ENCODE data around the gene MLN.
A peak's percentile ranks its signal among the peaks of the same experiment; 100 is the strongest.

MLN gene

DNA sequence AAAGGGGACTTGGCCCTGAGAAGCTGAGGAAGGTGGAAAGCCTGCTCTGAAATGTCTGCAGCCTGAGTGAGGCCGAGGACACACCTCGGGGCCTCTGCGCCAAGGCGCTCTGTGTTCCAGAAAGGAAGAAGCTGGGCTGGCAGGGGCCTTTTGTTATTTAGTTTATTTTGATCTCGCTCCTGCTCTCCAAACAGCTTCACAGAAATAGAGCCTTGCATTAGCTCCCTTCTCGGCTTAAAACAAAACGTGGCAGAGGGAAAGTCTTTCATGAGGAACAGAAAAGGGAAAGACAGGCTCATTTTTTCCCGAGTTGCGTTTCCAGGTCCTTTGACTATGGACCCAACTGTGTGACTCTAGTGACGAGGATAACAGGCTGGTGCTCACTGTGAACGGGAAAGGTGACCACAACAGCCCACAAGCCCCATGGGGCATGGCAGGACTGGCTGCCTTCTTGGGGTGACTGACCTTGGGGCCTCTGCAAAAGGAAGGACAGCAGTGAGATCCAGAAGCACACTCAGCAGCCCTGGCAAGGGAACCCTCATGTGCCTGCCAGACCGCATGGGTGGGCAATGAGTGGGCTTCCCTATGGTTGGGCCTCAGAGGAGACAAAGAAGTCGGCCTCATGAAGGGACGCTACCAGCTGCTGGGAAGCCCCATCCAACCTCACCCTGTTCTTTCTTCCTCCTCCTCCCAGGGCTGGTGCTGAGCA lies 33.5 kb downstream of the MLN start:
- DNase-seq, result no peak

DNA sequence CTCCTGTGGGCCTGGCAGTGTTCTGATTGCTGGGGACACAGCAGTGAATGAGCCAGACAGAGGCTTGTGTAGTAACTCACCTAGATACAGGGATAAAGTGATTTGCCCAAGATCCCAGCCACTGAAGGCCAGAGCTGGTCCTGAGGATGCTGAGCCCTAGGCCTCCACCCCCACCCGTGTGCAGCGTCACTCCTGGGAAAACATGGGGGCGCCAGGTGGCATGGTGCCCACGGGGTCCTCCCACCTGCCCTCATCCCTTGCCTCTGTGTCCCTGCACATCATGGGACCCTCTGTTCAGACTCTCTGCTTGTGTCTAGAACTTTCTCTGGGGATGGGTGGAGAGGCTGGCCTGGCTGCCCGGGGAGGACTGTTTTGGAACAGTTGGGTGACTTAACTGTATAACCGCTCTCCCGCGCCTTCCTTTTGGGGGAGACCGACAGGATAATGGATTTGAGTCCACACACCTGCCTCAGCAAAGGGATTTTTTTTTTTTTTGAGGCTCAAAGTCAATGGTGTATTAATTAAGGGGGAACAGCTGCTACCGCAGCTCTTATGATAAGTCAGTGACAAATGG lies 34.5 kb downstream of the MLN start:
- no peak for DNase-seq

DNA sequence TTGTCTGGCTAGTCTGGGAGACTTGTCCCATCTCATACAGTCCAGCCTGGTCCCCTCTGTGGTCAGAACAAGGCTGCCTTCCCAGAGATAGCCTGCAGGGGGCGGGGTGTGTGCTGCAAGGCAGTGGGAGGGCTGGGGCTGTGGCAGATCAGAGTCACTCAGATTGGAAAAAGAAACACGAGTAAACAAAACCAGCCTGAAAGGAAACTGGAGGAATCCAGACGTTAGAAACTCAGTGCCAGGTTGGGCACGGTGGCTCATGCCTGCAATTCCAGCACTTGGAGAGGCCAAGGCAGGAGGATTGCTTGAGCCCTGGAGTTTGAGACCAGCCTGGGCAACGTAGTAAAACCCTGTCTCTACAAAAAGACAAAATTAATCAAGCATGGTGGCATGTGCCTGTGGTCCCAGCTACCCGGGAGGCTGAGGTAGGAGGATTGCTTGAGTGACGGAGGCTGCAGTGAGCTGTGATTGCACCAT lies 35.1 kb downstream of the MLN start:
- DNase-seq, result peak; percentile 80

DNA sequence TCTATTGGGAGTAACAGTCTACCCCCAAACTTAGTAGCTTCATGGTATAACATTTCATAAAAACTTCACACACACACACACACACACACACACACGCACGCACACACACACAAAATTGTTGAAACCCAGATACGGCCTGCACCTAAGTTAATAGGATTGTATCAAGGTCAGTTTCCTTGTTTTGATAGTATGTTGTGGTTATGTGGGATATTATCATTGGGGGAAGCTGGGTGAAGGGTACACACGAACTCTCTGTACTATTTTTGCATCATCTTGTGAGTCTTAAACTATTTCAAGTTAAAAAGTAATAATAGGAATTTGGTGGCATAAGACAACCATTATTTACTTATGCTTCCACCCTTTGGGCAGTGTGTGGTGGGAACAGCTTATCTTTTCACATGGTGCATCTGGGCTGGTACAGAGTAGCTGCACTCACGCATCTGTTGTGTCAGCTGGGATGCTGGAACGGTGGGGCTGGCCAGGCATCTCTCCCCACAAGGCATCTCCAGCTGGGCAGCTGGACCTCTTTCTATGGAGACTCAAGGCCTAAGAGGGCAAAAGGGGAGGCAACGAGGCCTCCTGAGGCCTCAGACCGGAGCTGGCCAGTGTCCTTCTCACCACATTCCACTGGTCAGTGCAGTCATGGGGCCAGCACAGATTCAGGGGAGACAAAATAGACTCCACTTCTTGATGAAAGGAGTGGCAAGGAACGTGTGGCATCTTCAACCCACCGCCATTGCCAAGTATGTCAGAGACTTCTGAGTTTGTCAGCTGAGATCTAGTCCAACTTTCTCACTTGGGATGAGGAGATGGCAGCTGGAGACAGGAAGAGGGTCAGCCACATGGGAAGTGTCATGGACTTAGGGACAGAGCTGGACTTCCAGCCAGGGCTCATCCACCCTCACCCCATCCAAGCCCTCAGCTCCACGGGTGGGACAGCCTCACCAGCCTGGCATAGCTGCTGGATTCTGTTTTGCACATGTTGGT lies 36.6 kb downstream of the MLN start:
- DNase-seq, result no peak

DNA sequence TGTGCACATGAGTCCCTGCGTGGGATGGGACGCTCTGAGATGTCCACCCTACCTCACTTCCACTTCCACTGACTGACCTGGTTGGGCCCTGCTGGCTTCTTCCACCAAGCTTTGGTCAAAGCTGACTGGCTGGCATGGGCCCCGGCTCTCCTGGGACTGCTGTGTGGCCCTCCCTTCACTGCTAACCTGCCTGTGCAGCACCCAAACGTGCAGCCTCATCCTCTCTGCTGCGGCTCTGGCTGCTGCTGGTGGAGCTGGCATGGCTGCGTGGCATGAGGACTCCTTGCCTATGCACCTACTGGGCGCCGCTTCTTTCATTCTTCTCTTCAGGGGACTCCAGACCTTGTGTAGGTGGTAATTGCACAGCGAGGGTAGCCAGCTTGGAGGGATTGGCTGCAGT lies 38.4 kb downstream of the MLN start:
- DNase-seq, result no peak

DNA sequence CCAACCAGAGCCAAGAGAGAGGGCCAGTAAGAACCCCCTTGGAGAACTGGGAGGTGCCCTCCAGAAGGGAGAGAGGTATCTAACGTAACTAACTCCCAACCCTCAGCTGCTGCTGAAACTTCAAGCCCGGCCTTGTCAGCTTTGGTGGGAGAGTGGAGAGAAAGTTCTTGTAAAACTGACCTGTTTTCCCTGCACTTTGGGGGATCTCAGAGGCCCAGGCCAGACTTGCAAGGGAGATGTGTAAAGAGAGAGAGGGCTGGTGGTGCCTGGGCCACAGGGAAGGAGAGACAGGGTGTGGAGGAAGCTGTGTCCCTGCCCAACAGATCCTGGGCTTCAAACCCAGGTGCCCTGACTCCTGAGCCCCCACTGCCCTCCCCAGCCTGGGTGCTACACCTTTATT lies 39.8 kb downstream of the MLN start:
- no peak for DNase-seq

DNA sequence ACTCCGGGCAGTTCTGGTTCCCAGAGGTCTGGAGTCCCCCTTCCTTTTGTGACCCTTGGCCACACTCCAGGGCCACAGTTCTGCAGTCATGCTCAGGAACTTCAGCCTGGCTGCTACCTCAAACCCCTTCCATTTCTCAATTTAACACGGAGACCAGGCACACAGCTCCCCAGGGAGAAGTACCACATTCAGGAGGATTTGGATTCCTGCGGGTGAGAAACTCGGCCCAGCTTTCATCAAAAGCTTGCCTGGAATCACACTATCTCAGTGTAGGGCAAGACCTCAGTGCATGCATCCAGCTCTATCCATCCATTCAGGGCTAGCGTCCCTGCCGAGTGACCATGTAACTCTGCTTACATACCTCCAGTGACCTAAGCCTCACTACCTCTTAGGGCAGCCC lies 40.3 kb downstream of the MLN start:
- no peak for DNase-seq

DNA sequence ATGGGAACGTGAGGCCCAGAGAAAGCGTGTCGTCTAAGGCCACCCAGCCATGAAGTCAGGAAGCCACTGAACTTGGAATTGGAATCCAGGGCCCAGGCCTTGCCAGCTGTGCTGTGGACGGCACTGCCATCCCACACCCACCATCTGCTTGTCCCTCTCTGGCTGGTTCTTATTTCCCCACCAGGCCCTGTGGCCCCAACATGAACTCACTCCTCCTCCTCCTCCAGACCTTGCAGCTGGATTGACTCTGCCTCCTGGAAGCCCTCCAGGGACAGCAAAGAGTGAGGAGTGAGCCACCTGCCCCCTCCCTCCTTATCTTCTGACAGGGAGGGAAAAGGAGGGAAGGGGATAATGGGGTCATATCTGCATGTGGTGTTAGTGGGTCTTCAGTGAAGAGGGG lies 41.1 kb downstream of the MLN start:
- no peak for DNase-seq

DNA sequence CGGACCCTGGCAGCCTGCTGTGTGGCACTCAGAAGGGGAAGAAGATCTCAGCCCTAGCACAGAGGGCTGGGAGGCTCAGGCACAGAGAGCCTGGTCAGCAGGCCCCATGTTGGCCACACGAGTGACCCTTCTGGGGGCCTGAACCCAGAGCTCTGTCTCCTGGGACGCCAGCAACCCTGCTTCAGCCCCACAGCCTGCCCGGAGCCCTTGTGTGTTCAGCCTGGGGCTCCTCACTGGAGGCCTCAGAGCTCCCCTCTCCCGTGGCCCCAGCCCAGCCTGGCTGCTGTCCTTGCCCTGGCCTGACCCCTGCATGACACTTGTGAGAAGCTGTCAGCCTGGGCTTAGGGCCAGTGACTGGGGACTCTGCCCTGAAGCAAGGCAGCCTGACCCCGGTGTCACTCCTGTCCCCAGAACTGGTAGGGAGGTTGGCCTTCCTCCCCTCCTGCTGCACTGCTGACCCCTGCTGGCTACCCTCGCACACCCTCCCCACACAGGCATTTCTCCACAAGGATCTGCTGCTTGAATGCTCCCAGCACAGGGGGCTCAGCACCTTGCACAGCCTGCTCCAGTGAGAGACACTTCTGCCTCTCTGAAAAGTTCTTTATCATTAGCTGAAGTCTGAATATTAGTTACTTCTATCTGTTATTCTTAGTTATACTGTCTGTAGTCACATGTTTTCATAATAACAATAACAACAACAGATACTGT lies 41.7 kb downstream of the MLN start:
- DNase-seq, result peak; percentile 60

DNA sequence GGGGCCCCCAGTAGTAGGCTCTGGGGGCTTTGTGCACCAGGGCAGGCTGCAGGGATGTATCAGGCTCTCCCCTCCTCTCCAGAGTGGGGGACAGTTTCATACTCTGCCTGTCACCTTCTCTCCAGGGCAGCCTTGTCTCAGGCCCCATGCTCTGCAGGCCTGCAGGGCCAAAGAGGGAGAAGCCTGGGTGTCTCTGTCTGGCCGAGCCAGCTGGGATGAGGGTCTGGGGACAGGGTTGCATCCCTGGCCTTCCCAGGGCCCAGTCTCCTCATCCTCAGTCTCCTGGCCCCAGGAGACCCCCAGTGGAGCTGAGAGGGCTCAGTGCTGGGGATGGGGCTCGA lies 42.3 kb downstream of the MLN start:
- DNase-seq, result no peak

DNA sequence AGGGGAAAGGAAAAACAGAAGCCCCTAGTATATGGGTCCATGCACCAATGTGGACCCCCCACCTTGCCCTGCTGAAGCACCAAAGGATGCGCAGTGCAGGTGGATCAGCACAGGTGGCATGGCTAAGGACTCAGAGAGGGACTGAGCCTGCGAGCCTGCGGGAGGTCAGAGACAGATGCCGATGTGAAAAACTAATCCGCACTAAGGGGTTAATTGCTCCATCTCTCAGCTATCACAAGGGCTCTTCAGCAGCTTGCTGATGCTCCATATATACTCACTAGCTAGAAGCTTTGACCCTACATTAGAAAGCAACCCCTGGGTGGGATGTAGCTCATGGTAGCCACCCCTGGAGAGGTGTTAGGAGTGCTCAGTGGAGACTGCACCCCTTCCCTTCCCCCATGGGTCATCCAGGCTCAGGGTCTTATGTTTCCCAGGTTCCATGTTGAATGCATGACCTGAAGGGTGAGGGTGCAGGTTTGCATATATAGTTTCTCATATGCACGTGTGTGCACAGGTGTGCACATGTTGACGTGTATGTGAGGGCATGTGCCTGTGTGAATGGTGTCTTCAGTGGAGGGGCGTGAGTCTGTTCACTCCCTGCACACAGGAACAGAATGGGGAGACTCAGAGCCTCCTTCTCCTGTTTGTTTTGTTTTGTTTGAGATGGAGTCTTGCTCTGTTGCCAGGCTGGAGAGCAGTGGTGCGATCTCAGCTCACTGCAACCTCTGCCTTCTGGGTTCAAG lies 43.7 kb downstream of the MLN start:
- DNase-seq, result no peak

DNA sequence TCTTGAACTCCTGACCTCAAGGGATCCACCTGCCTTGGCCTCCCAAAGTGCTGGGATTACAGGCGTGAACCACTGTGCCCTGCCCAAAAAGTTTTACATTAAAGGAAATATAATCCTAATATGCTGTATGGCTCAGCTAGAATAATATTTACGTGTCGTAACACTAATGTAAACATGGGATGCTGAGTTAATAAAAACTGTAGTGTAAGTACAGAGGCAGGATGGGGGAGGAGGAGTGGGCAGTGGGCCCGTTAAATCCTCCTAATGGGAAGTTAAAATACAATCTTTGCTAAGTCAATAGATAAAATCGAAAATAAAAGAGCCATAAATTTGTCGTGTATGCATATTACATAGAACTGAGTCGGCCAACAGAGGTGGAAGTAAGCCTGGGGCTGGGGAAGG lies 45.0 kb downstream of the MLN start:
- no peak for DNase-seq

DNA sequence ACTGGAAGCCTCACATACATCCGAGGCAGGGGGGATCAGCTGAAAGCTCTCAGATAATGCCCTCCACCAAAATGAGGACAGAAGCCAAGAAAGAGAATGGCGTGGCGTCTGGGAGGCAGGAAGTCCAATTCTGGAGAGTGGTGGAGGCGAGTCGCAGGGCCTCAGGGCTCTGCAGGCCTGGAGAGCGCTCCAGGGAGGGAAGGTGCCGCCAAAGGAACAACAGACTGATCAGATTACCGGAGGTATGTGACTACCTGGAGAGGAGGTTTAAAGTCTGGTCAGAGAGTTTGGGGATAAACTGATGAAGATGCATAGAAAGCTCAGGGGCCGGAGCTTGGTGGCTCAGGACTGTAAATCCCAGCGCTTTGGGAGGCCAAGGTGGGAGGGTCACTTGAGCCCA lies 45.9 kb downstream of the MLN start:
- DNase-seq, result no peak

DNA sequence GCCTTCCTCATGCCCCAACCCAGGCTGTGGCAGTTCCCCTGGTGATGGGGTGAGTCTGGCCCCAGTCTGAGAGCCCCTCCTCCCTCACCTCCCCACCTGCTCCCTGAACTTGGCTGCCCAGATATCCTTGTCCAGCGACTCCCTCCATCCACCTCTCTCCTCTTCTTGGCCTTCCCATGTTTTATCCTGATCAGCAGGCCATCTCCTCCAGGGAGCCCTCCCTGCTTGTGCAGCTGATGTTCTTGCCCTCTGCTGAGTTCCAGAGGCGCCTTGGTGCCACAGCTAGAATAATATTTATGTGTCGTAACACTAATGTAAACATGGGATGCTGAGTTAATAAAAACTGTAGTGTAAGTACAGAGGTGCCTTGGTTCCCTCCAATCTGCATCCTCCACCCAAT lies 46.7 kb downstream of the MLN start:
- no peak for DNase-seq

DNA sequence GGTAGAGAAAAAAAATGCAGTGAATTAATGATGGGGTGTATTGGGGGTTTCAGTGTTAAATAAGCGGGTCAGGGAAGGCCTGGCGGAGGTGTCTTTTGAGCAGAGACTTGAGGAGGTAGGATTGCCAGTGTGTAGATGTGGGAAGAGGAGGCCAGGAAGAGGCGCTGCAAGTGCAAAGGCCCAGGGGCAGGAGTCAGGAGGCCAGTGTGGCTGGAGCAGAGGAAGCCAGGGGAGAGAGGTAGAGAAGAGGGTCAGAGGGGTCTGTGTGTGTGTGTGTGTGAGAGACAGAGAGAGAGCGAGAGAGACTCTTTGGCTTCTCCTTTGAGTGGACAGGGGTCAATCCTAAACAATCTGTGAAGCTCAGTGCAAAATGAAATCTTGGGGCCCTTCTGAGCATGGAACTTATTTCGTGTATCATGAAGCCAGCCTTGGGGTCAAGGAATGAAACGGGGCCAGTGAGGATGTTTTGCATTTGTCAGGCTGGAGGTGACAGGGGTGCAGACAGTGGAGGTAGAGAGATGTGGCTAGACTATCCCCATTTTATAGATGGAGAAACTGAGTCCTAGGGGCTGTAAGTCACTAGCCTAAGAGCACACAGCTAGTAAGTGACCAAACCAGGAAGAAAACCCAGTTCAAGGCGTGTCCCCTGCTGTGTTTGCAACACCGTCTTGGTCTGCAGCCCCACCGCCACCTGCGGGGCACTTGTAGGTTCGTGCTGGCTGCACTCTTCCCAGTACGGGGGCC lies 47.4 kb downstream of the MLN start:
- no peak for DNase-seq

DNA sequence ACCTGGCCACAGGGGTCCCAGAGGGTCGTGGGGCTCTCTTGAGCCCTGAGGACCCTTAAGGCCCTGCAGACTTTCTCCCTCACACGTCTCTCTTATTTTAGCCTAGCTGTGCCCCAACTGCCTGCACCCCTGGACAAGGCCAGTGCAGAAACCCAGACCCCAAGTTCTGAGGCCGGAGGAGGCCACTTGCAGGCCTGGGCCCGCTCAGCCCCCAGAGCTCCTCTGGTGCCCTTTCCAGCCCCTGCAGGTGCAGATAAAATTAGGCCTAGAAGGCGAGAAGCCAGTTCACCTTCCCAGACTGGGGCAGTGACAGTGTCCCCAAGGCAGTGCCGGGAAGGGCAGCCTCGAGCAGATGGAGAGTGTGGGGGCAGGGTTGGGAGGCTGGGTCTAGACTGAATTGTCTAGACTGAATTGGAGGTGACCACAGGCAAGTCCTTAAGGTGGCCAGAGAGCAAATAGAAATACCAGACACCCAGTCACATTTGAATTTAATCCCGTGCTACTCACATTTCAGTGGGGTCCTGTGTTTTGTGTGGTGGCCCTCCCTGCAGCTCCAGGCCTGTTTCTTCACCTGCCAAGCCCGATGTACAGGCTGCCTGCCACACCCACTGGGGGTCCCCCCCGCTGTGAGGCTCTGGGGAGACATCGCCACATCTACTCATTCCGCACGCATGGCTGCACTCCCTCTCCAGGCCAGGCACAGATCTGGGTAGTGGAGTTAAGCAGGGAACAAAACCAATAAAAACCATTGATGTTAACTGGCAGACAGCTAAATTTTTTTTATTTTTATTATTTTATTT lies 48.5 kb downstream of the MLN start:
- no peak for DNase-seq

DNA sequence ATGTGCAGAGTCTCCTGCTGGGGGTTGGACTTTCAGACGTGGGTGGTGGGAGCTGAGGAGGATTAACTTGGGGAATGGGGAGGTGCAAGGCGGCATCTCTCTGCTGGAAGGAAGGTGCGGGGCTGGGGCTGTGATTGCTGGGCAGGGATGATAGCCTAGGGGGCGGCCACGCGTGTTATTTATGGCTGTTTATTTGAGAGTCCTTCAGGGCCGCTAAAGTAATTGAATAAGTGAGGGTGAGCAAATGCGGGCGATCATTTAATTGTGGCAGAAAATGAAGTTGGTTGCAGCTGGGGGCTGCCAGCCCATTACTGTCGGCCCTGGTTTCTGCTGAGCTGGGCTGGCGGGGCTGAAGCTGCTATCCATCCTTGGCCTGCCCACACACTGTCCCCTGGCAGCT lies 49.6 kb downstream of the MLN start:
- no peak for DNase-seq

DNA sequence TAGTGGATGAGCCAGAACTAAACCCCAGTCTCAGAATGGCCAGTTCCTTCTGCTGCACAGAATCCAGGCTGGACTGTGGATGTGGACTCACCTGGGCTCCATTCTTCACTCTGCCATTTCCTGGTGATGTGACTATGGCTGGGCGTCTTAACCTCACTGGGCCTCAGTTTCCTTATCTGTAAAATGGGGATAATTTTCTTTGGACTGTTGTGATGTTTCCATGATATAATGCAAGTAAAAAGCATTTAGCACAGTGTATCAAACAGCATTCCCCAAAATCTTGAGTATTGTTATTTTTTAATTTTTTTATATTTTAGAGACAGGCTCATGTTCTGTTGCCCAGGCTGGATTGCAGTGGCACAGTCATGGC lies 51.2 kb downstream of the MLN start:
- DNase-seq, result no peak

DNA sequence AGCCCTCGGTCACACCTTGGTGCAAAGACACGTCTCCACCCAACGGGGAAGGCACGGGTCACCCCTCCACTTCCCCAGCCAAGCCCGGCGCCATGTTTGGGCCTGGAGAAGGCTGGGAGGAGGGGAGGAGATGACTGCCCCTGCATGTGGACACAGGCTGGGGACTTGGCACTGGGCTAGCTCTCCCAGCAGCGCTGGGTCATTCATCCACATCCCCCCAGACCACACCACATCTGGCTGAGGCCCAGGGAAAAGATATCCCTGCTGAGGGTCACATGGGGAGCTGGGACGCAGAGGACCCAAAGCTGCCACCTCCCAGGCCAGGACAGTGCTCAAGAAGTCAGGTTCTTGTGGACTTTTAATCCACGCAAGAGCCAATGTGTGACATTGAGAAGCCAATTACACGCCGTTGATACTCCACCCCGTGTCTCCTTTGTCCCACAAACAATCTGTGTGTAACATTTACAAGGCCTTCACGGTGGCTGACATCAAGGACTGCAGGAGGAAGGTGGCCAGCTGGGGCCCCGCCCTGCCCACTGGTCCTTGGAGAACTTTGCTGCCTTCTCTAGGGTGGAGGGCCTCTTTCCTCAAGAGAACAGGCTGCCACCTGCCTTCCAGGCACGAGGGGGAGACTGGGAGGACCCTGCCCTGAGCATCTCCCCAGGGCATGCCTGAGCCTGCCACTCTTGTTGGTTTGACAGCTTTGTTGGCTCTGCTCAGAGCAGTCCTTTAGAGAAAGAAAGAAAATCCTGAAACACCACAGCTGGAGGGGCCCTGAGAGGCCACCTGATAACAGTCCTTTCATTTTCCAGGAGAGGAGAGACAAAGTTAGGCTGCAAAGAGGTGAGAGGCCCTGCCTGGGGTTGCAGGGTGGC lies 51.8 kb downstream of the MLN start:
- no peak for DNase-seq
